Measurements from ENCODE around the gene CCDC181.
"Not testable (repeated sequence)": the region's sequence is repeated elsewhere in the genome, so short reads cannot be mapped to it uniquely, and the experiment has no call there.

CCDC181 gene

GRCh38 chr1:169427081-169427641 lies at the start of gene CCDC181:
Gene CCDC181, minus strand, starts transcription at chr1:169427474. Its CDS starts 2,547 bp downstream, at chr1:169424927.
- DNase-seq (ENCODE audit: low read depth): no peak

GRCh38 chr1:169475806-169476387 lies 48.6 kb upstream of the CCDC181 start:
- DNase-seq (ENCODE audit: low read depth): no peak

- DNase-seq (ENCODE audit: low read depth): no peak
Measured at GRCh38 chr1:169474302-169474995, 47.2 kb upstream of the CCDC181 start.

GRCh38 chr1:169473347-169473746 lies 46.1 kb upstream of the CCDC181 start:
- DNase-seq (ENCODE audit: low read depth): no peak

GRCh38 chr1:169472738-169473137 lies 45.5 kb upstream of the CCDC181 start:
- DNase-seq (ENCODE audit: low read depth): no peak

GRCh38 chr1:169468982-169469381 lies 41.7 kb upstream of the CCDC181 start:
- DNase-seq (ENCODE audit: low read depth): no peak

- no peak for DNase-seq (ENCODE audit: low read depth)
Measured at GRCh38 chr1:169466259-169467230, 39.3 kb upstream of the CCDC181 start.

- DNase-seq (ENCODE audit: low read depth): no peak
Measured at GRCh38 chr1:169465281-169465680, 38.0 kb upstream of the CCDC181 start.

GRCh38 chr1:169462385-169462784 lies 35.1 kb upstream of the CCDC181 start:
- DNase-seq (ENCODE audit: low read depth): no peak

GRCh38 chr1:169461390-169462000 lies 34.2 kb upstream of the CCDC181 start:
- DNase-seq (ENCODE audit: low read depth): no peak

- DNase-seq (ENCODE audit: low read depth): no peak
Measured at GRCh38 chr1:169460191-169460833, 33.0 kb upstream of the CCDC181 start.

- no peak for DNase-seq (ENCODE audit: low read depth)
Measured at GRCh38 chr1:169457443-169457842, 30.2 kb upstream of the CCDC181 start.

- no peak for DNase-seq (ENCODE audit: low read depth)
Measured at GRCh38 chr1:169456029-169456428, 28.8 kb upstream of the CCDC181 start.

- DNase-seq (ENCODE audit: low read depth): no peak
Measured at GRCh38 chr1:169452921-169453320, 25.6 kb upstream of the CCDC181 start.

GRCh38 chr1:169451218-169451824 lies 24.0 kb upstream of the CCDC181 start:
- DNase-seq (ENCODE audit: low read depth): no peak

- no peak for DNase-seq (ENCODE audit: low read depth)
Measured at GRCh38 chr1:169443923-169444322, 16.6 kb upstream of the CCDC181 start.

GRCh38 chr1:169426174-169426705 lies 1.0 kb downstream of the CCDC181 start:
- DNase-seq (ENCODE audit: low read depth): no peak

GRCh38 chr1:169421309-169421708 lies 6.0 kb downstream of the CCDC181 start:
- DNase-seq (ENCODE audit: low read depth): no peak

GRCh38 chr1:169414952-169415351 lies 12.3 kb downstream of the CCDC181 start:
- DNase-seq (ENCODE audit: low read depth): no peak

- DNase-seq (ENCODE audit: low read depth): not testable (repeated sequence)
Measured at GRCh38 chr1:169408340-169408739, 18.9 kb downstream of the CCDC181 start.

- DNase-seq (ENCODE audit: low read depth): not testable (repeated sequence)
Measured at GRCh38 chr1:169402578-169402977, 24.7 kb downstream of the CCDC181 start.

All from GM04503 (cell line).